ENCODE measurements around the gene UQCC2.
A peak's percentile ranks its signal among the peaks of the same experiment; 100 is the strongest.

Gene UQCC2

GRCh38 chr6:33705268-33705885, 6.1 kb downstream of the UQCC2 start:
- no peak for ATAC-seq
- TF ChIP-seq SNAI2 (CRISPR knock-in tag; IDR thresholded peaks at IDR 0.05): no peak

GRCh38 chr6:33704215-33705066, 7.1 kb downstream of the UQCC2 start:
- TF ChIP-seq ZFP30 (CRISPR knock-in tag; IDR thresholded peaks at IDR 0.05) (no peak), TCF4 (CRISPR knock-in tag; IDR thresholded peaks at IDR 0.05; ENCODE audit: borderline replicate concordance) (no peak), ZNF70 (CRISPR knock-in tag; IDR thresholded peaks at IDR 0.05) (no peak), SNAI2 (CRISPR knock-in tag; IDR thresholded peaks at IDR 0.05) (no peak), GLIS3 (CRISPR knock-in tag; IDR thresholded peaks at IDR 0.05) (no peak), CREB5 (CRISPR knock-in tag; IDR thresholded peaks at IDR 0.05; ENCODE audit: low read depth) (no peak), BACH2 (CRISPR knock-in tag; IDR thresholded peaks at IDR 0.05; ENCODE audit: borderline replicate concordance) (no peak), POU6F1 (CRISPR knock-in tag; IDR thresholded peaks at IDR 0.05; ENCODE audit: borderline replicate concordance, low read depth) (no peak), ARNTL (CRISPR knock-in tag; IDR thresholded peaks at IDR 0.05; ENCODE audit: borderline replicate concordance, low read depth) (no peak), ZNF8 (CRISPR knock-in tag; IDR thresholded peaks at IDR 0.05) (no peak), CSDC2 (CRISPR knock-in tag; IDR thresholded peaks at IDR 0.05) (no peak), ZFP3 (CRISPR knock-in tag; IDR thresholded peaks at IDR 0.05) (no peak), ESRRG (CRISPR knock-in tag; IDR thresholded peaks at IDR 0.05) (no peak)
- ATAC-seq: no peak

GRCh38 chr6:33702345-33702977, 9.0 kb downstream of the UQCC2 start:
- ATAC-seq: peak; percentile 94
- TF ChIP-seq ZC3H10 (CRISPR knock-in tag; IDR thresholded peaks at IDR 0.05): no peak
- TF ChIP-seq ZNF565 (CRISPR knock-in tag; conservative IDR thresholded peaks at IDR 0.05; ENCODE audit: low read depth): no peak
- TF ChIP-seq BACH2 (CRISPR knock-in tag; IDR thresholded peaks at IDR 0.05; ENCODE audit: borderline replicate concordance): no peak
- no peak for TF ChIP-seq CREB5 (CRISPR knock-in tag; IDR thresholded peaks at IDR 0.05; ENCODE audit: low read depth)
- TF ChIP-seq CSDC2 (CRISPR knock-in tag; IDR thresholded peaks at IDR 0.05): no peak
- TF ChIP-seq PATZ1 (CRISPR knock-in tag; IDR thresholded peaks at IDR 0.05; ENCODE audit: borderline replicate concordance): no peak
- TF ChIP-seq GLIS3 (CRISPR knock-in tag; IDR thresholded peaks at IDR 0.05): no peak
- no peak for TF ChIP-seq TCF4 (CRISPR knock-in tag; IDR thresholded peaks at IDR 0.05; ENCODE audit: borderline replicate concordance)
- TF ChIP-seq OSR1 (CRISPR knock-in tag; IDR thresholded peaks at IDR 0.05): no peak
- no peak for TF ChIP-seq PPARA (CRISPR knock-in tag; IDR thresholded peaks at IDR 0.05; ENCODE audit: borderline replicate concordance)
- no peak for TF ChIP-seq CSRNP3 (CRISPR knock-in tag; IDR thresholded peaks at IDR 0.05)
- no peak for TF ChIP-seq SNAI2 (CRISPR knock-in tag; IDR thresholded peaks at IDR 0.05)
- no peak for TF ChIP-seq RARB (CRISPR knock-in tag; IDR thresholded peaks at IDR 0.05)
- no peak for TF ChIP-seq ZFP3 (CRISPR knock-in tag; IDR thresholded peaks at IDR 0.05)
- TF ChIP-seq TOX (CRISPR knock-in tag; IDR thresholded peaks at IDR 0.05; ENCODE audit: borderline replicate concordance): no peak
